ENCODE data around the gene ROGDI. TPM values are rescaled to one million over a fixed set of nuclear protein-coding genes. Genes with fewer than 3 reads are reported as not detected.

The ROGDI gene
- total RNA-seq, 2 experiments from 2014 or later, result 6.3 to 7.6 TPM

- Histone ChIP-seq H3K9me3 (ENCODE audit: low read length) (no peaks in the 10 kb centered on the region), H4K20me1 (ENCODE audit: insufficient read depth, low read length) (no peaks in the 10 kb centered on the region), H3K9me2 (ENCODE audit: insufficient read depth, low read length) (no peaks in the 10 kb centered on the region), H3K4me1 (ENCODE audit: insufficient read depth, low read length, poor library complexity, severe bottlenecking) (peaks cover 15% of the 10 kb centered on the region), H3K4me2 (ENCODE audit: low read length) (no peak overlapping the region), H2AFZ (ENCODE audit: low read length) (no peak overlapping the region), H3K4me3 (ENCODE audit: low read depth, low read length, poor library complexity, severe bottlenecking) (no peak overlapping the region), H3K36me3 (ENCODE audit: insufficient read depth, low read length) (peaks cover 25% of the 10 kb centered on the region; the same call in 1 of the 2 replicates), H3K79me2 (ENCODE audit: insufficient read depth, low read depth, low read length) (no peaks in the 10 kb centered on the region), H3K27ac (ENCODE audit: low read depth, low read length, poor library complexity, severe bottlenecking) (no peak overlapping the region)
- CTCF ChIA-PET (ENCODE audit: unreplicated experiment), result no interaction called here
- DNase-seq (ENCODE audit: low spot score), result no peak
- BruUV-seq (replicated peaks), result no TSS peak
- POLR2A ChIA-PET, result interaction anchor here (0.7 kb wide), 1 partner anchor 258 kb away, joined by 7 read pairs; no protein-coding TSS in a partner anchor
- no peak for TF ChIP-seq EZH2phosphoT487 (IDR thresholded peaks at IDR 0.05; ENCODE audit: borderline replicate concordance, low read depth, low read length)
- no peak for TF ChIP-seq CTCF (conservative IDR thresholded peaks at IDR 0.05; ENCODE audit: low read length)
- intact Hi-C loops (cut with micrococcal nuclease; ENCODE audit: unreplicated experiment), result no loop called here
Observed at GRCh38 chr16:4748682-4749411, 53.6 kb downstream of the ROGDI start.

GRCh38 chr16:4747906-4748681, 54.3 kb downstream of the ROGDI start:
- Histone ChIP-seq H3K4me1 (ENCODE audit: insufficient read depth, low read length, poor library complexity, severe bottlenecking) (peaks cover 15% of the 10 kb centered on the region), H2AFZ (ENCODE audit: low read length) (no peak overlapping the region), H3K36me3 (ENCODE audit: insufficient read depth, low read length) (peaks cover 19% of the 10 kb centered on the region; the same call in 1 of the 2 replicates), H3K4me2 (ENCODE audit: low read length) (peak overlapping the region; percentile 14; the same call in 1 of the 2 replicates), H3K4me3 (ENCODE audit: low read depth, low read length, poor library complexity, severe bottlenecking) (no peak overlapping the region), H3K9me2 (ENCODE audit: insufficient read depth, low read length) (no peaks in the 10 kb centered on the region), H3K27ac (ENCODE audit: low read depth, low read length, poor library complexity, severe bottlenecking) (no peak overlapping the region), H3K79me2 (ENCODE audit: insufficient read depth, low read depth, low read length) (no peaks in the 10 kb centered on the region), H4K20me1 (ENCODE audit: insufficient read depth, low read length) (no peaks in the 10 kb centered on the region), H3K9me3 (ENCODE audit: low read length) (no peaks in the 10 kb centered on the region)
- no peak for TF ChIP-seq CTCF (conservative IDR thresholded peaks at IDR 0.05; ENCODE audit: low read length)
- no peak for TF ChIP-seq EZH2phosphoT487 (IDR thresholded peaks at IDR 0.05; ENCODE audit: borderline replicate concordance, low read depth, low read length)
- BruUV-seq (replicated peaks), result TSS peak; percentile 36
- ChIA-PET POLR2A (interaction anchor here (0.6 to 1.3 kb wide), 6 partner anchors 9 to 258 kb away, joined by 3 to 9 read pairs (median 3); no protein-coding TSS in a partner anchor), CTCF (ENCODE audit: unreplicated experiment) (no interaction called here)
- no peak for DNase-seq (ENCODE audit: low spot score)
- intact Hi-C loops (cut with micrococcal nuclease; ENCODE audit: unreplicated experiment), result no loop called here

Measured in OCI-LY7 (cell line).